ENCODE measurements around the gene SPATA2L. TPM values are rescaled to one million over a fixed set of nuclear protein-coding genes. Genes with fewer than 3 reads are reported as not detected.
A peak's percentile ranks its signal among the peaks of the same experiment; 100 is the strongest.

The SPATA2L gene
- total RNA-seq, 1 experiment from 2014 or later, result 12.7 TPM

DNA sequence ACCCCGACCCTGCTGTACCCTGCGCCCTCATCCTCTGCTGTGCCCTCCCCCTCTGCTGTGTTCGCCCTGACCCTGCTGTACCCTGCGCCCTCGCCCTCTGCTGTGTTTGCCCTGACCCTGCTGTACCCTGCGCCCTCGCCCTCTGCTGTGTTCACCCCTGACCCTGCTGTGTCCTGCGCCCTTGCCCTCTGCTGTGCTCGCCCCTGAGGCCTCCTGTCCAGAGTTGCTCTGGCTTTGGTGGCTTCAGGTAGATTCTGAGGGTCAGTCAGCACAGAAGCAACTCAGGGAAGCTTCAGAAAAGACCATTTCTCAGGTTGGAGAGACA is 31.4 kb upstream of the SPATA2L start:
- peaks cover 5% of the 10 kb centered on the region; the same call in 1 of the 2 replicates for H3K36me3 ChIP-seq (ENCODE audit: control insufficient read depth, insufficient read depth, low read length)
- DNase-seq (ENCODE audit: low read depth, low spot score) (no peak), ATAC-seq (peak; percentile 36)
- no peak overlapping the region for H3K27ac ChIP-seq (ENCODE audit: low read length)
- no peaks in the 10 kb centered on the region for H3K4me1 ChIP-seq (ENCODE audit: control insufficient read depth, insufficient read depth, low read length)
- in situ Hi-C loops (cut with HindIII; ENCODE audit: low pct_unique_long_range_greater_than_20kb, low sequenced_read_pairs), result no loop called here
- no peaks in the 10 kb centered on the region for H3K27me3 ChIP-seq (ENCODE audit: control insufficient read depth, insufficient read depth, low read length)
- no peaks in the 10 kb centered on the region for H3K9me3 ChIP-seq (ENCODE audit: control insufficient read depth, insufficient read depth, low read depth, low read length)
- no peak overlapping the region for H3K4me3 ChIP-seq (ENCODE audit: low read depth in 2 of 2, low read length in 2 of 2)
- CTCF ChIA-PET, result no interaction called here
- POLR2A ChIA-PET, result no interaction called here
- TF ChIP-seq SIN3A (IDR thresholded peaks at IDR 0.05; ENCODE audit: borderline replicate concordance, insufficient read depth, low read depth, low read length) (no peak), POLR2AphosphoS5 (IDR thresholded peaks at IDR 0.05; ENCODE audit: low read depth, low read length) (no peak), TCF7L2 (IDR thresholded peaks at IDR 0.05; ENCODE audit: low read depth, low read length) (no peak)
- TF ChIP-seq, protein P1, sequence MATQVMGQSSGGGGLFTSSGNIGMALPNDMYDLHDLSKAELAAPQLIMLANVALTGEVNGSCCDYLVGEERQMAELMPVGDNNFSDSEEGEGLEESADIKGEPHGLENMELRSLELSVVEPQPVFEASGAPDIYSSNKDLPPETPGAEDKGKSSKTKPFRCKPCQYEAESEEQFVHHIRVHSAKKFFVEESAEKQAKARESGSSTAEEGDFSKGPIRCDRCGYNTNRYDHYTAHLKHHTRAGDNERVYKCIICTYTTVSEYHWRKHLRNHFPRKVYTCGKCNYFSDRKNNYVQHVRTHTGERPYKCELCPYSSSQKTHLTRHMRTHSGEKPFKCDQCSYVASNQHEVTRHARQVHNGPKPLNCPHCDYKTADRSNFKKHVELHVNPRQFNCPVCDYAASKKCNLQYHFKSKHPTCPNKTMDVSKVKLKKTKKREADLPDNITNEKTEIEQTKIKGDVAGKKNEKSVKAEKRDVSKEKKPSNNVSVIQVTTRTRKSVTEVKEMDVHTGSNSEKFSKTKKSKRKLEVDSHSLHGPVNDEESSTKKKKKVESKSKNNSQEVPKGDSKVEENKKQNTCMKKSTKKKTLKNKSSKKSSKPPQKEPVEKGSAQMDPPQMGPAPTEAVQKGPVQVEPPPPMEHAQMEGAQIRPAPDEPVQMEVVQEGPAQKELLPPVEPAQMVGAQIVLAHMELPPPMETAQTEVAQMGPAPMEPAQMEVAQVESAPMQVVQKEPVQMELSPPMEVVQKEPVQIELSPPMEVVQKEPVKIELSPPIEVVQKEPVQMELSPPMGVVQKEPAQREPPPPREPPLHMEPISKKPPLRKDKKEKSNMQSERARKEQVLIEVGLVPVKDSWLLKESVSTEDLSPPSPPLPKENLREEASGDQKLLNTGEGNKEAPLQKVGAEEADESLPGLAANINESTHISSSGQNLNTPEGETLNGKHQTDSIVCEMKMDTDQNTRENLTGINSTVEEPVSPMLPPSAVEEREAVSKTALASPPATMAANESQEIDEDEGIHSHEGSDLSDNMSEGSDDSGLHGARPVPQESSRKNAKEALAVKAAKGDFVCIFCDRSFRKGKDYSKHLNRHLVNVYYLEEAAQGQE (IDR thresholded peaks at IDR 0.05; ENCODE audit: insufficient read depth in 1 of 2, low read depth in 2 of 2, low read length in 1 of 2), result no peak
- TF ChIP-seq, protein P2, sequence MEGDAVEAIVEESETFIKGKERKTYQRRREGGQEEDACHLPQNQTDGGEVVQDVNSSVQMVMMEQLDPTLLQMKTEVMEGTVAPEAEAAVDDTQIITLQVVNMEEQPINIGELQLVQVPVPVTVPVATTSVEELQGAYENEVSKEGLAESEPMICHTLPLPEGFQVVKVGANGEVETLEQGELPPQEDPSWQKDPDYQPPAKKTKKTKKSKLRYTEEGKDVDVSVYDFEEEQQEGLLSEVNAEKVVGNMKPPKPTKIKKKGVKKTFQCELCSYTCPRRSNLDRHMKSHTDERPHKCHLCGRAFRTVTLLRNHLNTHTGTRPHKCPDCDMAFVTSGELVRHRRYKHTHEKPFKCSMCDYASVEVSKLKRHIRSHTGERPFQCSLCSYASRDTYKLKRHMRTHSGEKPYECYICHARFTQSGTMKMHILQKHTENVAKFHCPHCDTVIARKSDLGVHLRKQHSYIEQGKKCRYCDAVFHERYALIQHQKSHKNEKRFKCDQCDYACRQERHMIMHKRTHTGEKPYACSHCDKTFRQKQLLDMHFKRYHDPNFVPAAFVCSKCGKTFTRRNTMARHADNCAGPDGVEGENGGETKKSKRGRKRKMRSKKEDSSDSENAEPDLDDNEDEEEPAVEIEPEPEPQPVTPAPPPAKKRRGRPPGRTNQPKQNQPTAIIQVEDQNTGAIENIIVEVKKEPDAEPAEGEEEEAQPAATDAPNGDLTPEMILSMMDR (IDR thresholded peaks at IDR 0.05), result no peak
- intact Hi-C loops (cut with micrococcal nuclease; ENCODE audit: unreplicated experiment), result no loop called here
- no TSS peak for BruUV-seq (replicated peaks)

- POLR2A ChIA-PET, result no interaction called here
- Histone ChIP-seq H3K4me1 (ENCODE audit: control insufficient read depth, insufficient read depth, low read length) (no peaks in the 10 kb centered on the region), H3K27me3 (ENCODE audit: control insufficient read depth, insufficient read depth, low read length) (no peaks in the 10 kb centered on the region), H3K4me3 (ENCODE audit: low read depth in 2 of 2, low read length in 2 of 2) (no peak overlapping the region), H3K9me3 (ENCODE audit: control insufficient read depth, insufficient read depth, low read depth, low read length) (no peaks in the 10 kb centered on the region), H3K36me3 (ENCODE audit: control insufficient read depth, insufficient read depth, low read length) (peaks cover 5% of the 10 kb centered on the region; the same call in 1 of the 2 replicates), H3K27ac (ENCODE audit: low read length) (no peak overlapping the region)
- intact Hi-C loops (cut with micrococcal nuclease; ENCODE audit: unreplicated experiment) (no loop called here), in situ Hi-C loops (cut with HindIII; ENCODE audit: low pct_unique_long_range_greater_than_20kb, low sequenced_read_pairs) (no loop called here)
- TF ChIP-seq POLR2AphosphoS5 (IDR thresholded peaks at IDR 0.05; ENCODE audit: low read depth, low read length), result no peak; the same call in 1 of the 2 replicates
- TF ChIP-seq TCF7L2 (IDR thresholded peaks at IDR 0.05; ENCODE audit: low read depth, low read length), result no peak
- TF ChIP-seq, protein P2 (IDR thresholded peaks at IDR 0.05), result no peak
- TF ChIP-seq, protein P1 (IDR thresholded peaks at IDR 0.05; ENCODE audit: insufficient read depth in 1 of 2, low read depth in 2 of 2, low read length in 1 of 2), result no peak
- TF ChIP-seq SIN3A (IDR thresholded peaks at IDR 0.05; ENCODE audit: borderline replicate concordance, insufficient read depth, low read depth, low read length), result no peak
- BruUV-seq (replicated peaks), result no TSS peak
- no peak for DNase-seq (ENCODE audit: low read depth, low spot score)
- ATAC-seq, result peak; percentile 52
- CTCF ChIA-PET, result no interaction called here
These were observed 30.8 kb upstream of the SPATA2L start for GRCh38 chr16:89732142-89732917.

Measured in Panc1 (cell line).